NCI-H2171 treated with DMSO at 0.1 percent for 48 hours (cell line): ENCODE results near the gene UMPS.

Source experiments
- DNase-seq: peaks from one replicate; lab custom pipeline; 2025; lab: John Stamatoyannopoulos, UW

The UMPS gene

DNA sequence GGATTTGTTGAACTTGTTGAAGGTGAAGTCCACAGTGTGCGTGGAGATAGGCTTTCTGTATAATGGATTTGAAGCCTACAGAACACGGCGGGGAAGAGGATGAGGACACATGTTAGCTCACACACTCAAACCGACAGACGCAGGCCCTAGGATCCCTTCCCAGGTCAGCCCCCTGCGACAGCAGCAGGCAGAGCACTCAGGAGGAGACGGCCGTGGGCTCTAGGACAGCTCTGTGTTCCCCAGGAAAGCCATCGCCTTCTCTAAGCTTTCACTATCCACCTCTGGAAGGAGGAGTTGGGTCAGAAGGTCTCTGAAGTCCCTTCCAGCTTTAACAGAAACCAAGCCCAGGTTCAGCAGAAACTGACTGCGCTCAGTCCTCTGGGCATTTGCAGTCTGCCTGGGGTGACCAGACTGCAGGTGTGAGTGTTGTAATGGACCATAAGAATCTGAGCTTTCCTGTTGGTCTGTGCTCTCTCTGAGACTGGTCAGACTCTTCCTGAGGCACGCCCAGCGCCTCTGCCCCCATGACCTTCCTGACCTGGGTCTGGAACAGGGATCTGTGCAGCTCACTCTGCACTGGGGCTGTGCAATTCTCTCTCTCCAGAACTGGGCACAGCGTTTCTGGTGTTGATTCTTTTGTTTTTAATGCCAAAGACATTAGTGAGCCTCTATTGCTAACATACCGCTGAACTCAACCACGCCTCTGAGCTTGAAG, 33.5 kb downstream of the UMPS start:
- no peak for DNase-seq

DNA sequence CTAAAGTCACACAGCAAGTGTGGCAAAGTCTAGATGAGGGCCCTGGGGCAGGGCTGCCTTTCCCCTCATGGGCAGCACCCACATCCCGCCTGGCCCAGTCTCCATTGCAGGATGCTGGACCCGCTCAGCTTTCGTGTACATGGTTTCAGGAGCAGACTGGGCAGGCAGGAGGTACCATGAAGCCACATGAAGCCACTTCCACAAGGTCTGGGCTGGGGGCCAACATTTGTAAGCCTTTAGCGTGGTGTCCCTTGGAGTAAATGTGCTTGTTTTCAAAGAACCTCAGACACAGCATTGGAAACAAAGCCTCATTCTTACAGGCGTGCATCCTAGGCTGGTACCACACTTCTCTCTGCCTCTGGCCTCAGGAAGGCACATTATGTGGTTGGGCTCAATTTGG, 34.5 kb downstream of the UMPS start:
- DNase-seq = no peak

DNA sequence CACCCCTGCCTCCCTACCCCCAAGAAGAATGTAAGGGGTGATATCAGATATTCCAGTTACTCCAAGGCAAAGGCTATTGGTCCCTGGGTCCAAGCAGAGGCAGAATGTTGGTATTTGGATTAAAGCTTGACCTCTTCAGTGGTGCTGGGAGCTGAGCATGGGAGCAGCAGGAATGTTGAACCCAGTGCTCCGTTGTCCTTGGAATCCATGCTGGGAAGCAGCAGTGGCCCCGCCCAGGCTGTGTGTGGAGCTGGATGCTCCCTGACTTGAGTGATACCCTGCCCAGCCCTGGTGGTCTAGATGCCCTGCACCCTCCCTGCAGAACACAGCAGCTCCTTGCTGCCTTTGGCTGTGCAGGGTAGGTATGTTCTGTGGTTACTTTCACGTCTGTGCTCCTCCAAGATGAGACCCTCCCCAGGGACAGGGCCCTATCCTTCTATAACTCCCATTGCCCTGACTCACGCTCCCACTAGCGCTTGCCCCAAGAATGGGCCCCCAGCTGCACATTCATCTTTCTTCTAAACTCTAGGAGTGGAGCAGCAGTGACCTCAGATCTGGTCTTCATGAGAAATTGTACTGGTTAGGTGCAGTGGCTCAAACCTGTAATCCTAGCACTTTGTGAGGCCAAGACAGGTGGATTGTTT, 35.1 kb downstream of the UMPS start:
- DNase-seq = no peak

- DNase-seq = no peak
Observed at GRCh38 chr3:124766113-124767095, 36.2 kb downstream of the UMPS start.

DNA sequence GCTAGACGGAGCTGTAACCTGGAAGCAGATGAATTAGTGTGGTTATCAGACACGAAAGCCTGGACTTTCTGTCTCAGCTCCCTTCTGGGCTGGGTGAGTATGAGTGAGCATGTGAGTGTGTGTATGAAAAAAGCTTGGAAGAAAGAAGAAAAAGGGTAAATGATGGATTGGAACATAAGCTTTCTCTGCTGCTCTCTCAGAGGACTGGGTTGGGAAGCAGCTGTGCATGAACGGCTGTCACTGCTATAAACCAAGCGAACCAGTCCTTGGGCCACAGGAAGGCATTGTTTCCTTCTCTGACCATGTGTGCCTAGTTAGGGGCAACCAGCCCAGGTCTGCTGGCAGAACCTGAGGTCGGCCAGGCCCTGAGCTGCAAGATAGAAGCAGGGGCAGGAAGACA, 37.0 kb downstream of the UMPS start:
- no peak for DNase-seq

DNA sequence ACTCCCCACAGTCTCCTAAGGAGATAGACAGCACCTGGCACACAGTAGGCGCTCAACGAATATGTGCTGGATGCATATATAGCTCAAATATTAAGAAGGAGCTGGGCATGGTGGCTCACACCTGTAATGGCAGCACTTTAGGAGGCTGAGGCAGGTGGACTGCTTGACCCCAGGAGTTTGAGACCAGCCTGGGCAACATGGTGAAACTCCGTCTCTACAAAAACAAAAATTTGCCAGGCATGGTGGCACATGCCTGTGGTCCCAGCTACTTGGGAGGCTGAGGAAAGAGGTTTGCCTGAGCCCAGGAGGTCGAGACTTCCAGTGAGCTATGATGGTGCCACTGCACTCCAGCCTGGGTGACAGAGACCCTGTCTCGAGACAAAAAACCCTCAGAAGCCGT, 37.4 kb downstream of the UMPS start:
- no peak for DNase-seq

DNA sequence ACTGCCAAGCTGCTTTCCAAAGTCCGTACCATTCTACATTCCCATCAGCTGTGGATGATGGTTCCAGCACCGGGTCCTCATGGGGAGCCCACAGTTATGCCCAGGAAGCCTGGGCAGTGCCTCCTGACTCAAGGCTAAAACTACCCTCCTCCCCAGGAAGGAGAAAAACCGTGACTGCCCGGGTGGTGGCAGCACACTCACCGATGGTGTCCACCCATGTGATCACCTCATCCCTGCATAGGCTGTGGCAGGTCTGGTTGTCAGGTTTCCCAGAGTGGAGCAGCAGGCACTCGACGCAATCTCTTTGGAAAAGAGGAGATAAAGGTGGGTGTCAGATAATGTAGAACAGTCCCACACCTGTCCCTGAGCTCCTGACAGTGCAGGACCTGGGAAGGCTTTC, 38.6 kb downstream of the UMPS start:
- DNase-seq = no peak

GRCh38 chr3:124769462-124769861, 39.2 kb downstream of the UMPS start:
- DNase-seq = no peak

DNA sequence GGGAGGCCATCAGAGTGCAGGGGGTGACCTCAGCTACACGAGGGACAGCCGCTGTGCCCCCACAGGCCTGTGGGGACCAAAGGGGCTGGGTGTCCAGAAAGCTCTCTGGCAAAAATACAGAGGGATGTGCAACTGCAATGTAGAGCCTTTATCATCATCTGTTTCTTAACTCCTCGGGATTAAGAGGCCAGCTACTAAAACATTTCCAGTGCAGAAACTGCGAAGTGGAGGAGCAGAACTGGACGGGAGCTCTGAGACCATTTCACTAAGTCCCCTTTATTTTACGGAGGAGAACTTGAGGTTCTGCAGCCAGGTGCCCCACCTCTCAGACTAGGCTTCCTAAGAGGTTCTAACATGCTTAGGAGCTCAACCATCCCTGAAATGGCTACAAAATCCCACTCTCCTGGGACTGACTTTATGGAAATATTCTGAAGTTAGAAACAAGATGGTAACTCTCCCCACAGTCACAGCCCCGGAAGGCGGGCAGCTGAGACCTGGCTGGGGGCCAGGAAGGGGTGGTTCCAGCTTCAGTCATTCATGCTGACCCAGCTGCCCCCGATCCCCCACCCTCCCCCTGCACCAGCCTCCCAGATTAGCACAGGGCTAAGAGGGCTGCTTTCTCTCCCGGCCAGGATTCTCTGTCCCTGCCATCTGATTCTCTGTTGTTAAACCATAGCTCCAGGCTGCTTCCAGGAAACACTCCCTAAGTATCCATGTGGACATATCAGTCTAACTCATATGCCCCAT, 40.3 kb downstream of the UMPS start:
- no peak for DNase-seq

DNA sequence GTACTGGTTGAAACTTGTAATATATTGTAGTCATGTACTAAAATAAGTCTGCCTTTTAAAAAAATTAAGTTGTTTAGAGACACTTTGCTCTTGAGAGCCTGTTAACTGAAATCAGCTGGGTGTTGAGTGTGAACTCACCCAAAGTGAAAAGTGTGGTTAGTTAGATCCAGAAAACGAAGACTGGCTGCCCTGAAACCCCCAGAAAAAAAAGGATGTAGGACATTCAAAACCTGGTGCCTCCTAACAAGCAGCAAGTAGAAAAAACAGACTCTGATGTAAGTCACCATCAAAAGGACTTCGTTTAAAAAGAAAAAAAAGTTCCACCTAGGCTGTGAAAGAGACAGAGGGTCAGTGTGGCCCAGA, 40.8 kb downstream of the UMPS start:
- DNase-seq = no peak

DNA sequence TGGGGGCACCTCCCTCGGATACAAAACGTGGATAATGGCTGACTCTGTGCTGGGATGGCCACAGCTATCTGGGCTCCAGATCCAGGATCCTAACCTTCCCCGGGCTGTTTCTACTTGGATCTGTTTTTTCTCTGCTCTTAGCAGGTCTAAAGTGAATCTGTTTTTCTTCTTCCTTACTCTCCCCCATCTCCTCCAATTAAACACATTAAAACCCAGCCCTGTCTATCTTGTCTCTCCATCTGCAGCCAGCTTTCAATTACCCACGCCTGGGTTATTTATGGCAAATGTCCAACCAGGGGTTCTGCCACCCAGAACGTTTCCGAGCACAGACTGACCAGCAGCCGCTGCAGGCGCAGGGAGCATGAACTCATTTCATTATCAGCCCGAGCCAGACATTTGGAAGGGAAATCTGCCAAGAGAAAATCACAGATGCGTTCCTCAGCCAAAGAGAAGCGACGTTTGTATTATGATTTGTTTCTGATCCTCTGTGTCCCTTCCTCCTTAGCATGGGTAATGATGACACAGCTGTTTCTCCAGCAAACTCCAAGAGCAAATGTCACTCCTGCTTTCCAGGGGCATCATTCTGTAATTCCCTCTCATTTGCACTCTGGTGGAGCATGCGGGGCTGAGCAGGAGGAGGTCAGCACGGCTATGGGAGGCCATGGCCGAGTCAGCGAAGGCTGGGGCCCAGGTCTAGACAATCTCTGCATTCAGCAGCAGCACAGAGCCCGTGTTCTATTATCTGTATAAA, 42.0 kb downstream of the UMPS start:
- peak; percentile 86 for DNase-seq

GRCh38 chr3:124773351-124774326, 43.4 kb downstream of the UMPS start:
- peak; percentile 88 for DNase-seq

- no peak for DNase-seq
Observed at GRCh38 chr3:124774327-124774718, 44.1 kb downstream of the UMPS start.

DNA sequence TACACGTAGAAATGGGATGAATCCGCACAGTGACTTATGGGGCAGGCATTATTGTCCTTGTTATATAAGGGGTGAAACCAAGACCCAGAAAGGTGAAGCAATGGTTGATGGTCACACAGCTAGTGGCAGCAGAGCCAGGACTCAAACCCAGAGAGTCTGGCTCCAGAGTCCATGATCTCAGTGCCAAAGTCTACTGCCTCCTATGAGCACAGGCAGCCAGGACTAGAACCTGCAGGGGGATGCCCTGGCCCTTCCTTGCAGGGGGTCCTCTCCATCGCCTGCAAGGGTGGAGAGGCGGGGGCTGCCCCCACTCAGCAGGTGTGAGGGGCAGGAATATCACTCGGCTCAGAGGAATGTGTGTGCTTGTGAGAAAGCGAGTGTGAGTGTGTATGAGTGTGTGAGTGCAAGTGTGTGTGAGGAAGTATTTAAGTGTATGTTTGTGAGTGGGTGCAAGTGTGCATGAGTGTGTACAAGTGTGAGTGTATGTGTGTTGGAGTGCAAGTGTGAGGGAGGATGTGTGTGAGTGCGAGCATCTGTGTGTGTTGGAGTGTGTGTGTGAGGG, 44.7 kb downstream of the UMPS start:
- DNase-seq = no peak

DNA sequence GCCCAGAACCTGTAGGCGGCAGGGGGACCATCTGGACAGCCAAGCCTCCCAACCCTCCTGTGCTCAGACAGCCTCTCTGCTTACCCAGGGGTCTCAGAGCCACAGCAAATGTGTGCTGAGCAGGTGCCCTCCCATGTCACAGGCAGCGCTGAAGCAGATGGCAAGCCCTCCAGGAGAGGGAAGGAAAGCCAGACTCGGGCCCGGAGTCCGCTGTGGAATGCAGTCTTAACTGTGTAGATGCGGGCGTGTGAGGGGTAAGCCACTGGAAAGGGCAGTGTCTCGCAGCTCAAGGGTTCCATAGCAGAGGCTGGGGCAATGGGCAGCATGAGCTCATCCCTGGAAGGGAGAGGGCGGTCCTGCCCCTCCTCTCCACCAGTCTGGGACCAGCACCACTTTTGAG, 45.6 kb downstream of the UMPS start:
- DNase-seq = peak; percentile 67

DNA sequence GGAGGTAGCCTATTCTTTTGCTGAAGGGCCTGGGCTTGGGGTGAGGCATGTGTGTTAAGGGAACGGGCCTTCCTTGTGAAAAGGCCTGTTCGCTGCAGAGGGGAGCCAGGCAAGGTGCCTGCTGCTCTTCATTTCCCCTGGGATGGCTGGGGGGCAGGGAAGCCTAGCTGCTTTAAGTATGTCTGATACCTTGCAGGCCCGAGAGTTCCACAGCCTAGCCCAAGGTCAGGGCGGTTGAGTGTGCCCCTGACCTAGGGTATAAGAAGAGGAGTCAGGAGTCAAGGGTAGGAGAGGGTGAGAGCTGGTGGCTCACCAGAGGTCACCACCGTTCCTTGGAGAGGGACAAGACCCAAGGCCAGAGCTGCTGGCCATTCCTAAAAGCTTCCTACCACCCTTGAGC, 46.6 kb downstream of the UMPS start:
- no peak for DNase-seq

DNA sequence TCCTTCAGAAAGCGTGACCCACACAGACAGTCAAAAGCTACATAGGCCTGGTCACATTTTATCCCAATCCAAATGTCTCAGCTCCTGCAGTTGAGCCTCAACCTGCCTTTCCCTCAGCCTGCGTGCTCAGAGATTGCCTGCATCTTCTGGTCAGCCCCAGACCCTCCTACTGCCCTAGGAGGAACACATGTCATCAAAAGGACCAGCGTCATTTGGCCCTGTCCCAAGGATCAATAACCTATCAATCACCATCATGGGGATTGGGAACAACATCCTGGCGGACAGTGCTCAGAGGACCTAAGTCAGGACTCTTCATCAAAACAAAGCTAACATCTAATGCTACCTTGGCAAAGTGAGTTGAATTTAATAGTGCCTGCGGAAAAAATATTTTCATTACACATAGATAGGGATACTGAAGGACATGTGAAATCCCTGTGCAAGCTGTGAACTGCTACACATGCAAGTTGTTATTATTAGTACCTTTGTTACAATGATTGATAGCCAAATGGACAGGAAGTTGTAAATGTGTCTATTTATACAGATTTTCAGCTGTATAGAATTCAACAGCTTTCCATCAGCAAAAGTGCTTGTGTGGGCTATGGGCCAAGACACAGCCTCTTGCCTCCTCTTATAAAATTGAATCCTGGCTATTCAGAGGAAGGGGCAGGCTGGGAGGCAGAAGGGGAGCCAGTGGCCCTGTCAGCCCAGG, 47.7 kb downstream of the UMPS start:
- DNase-seq = no peak

- DNase-seq = no peak
Observed at GRCh38 chr3:124779116-124779515, 48.9 kb downstream of the UMPS start.

GRCh38 chr3:124779751-124780191, 49.5 kb downstream of the UMPS start:
- DNase-seq = no peak
